GM12878 (cell line): ENCODE measurements around the gene SELENOS. TPM values are rescaled to one million over a fixed set of nuclear protein-coding genes. Genes with fewer than 3 reads are reported as not detected.

Experiments
- ATAC-seq: fragments of 200-7000 bp; cut with Tn5 transposase; 3 replicates; pipeline ENCODE4 v1.9.1; 2020; ENCODE audit warnings: mild to moderate bottlenecking, moderate library complexity
- BruUV-seq: library from RNA; stranded (reverse); fragments of 400-500 nt; replicated peaks from 2 replicates; lab custom pipeline; 2021; lab: Mats Ljungman, UMichigan
- CTCF ChIA-PET: fragments of 300-600 bp; sonication (Branson Sonifier 250); formaldehyde crosslinking; extraction: SDS; loops from one replicate; lab custom pipeline; 2021; ENCODE audit warnings: inconsistent platforms; lab: Yijun Ruan, JAX
- POLR2A ChIA-PET: fragments of 350-600 bp; formaldehyde crosslinking; extraction: SDS; loops from one replicate; lab custom pipeline; 2021; ENCODE audit warnings: inconsistent platforms; lab: Charles Lee
- RAD21 ChIA-PET: fragments of 300-600 bp; sonication (Branson Sonifier 250); formaldehyde crosslinking; loops from one replicate; lab custom pipeline; 2023; ENCODE audit warnings: antibody characterized with exemption; ENCODE audit not compliant: unreplicated experiment; lab: Charles Lee
- SMC1A ChIA-PET: fragments of 300-600 bp; sonication (Branson Sonifier 250); formaldehyde crosslinking; loops from one replicate; lab custom pipeline; 2023; ENCODE audit not compliant: unreplicated experiment, uncharacterized antibody; lab: Charles Lee
- DNase-seq: peaks from one replicate; pipeline ENCODE4 v3.0.0-alpha.2; 2011; ENCODE audit warnings: low read depth, low spot score
- FAIRE-seq: peaks from 3 replicates; lab custom pipeline; 2011; peaks lifted over from hg19 to GRCh38; lab: Jason Lieb, UNC
- H2AFZ ChIP-seq: 2 replicates; pipeline ENCODE4 v1.6.0; 2011; ENCODE audit warnings: low read depth, low read length, control low read depth; ENCODE audit not compliant: control insufficient read depth
- H3K27ac ChIP-seq: 2 replicates; pipeline ENCODE4 v1.5.1; 2011; ENCODE audit warnings: control low read depth; ENCODE audit not compliant: control insufficient read depth, insufficient read depth
- H3K27me3 ChIP-seq, 2 experiments: replicated peaks in 1 of 2; 2 replicates each; pipeline versions ENCODE4 v1.6.0 to v1.6.1; 2011; ENCODE audit warnings: low read length in 1 of 2; ENCODE audit not compliant: control insufficient read depth in 2 of 2, insufficient read depth in 2 of 2
- H3K36me3 ChIP-seq, 2 experiments: 2 replicates each; pipeline ENCODE4 v1.5.1; 2011; ENCODE audit warnings: low read length in 1 of 2; ENCODE audit not compliant: control insufficient read depth in 2 of 2, insufficient read depth in 2 of 2
- H3K4me1 ChIP-seq: 2 replicates; pipeline ENCODE4 v1.6.1; 2011; ENCODE audit warnings: mild to moderate bottlenecking, low read length, moderate library complexity, mixed read lengths; ENCODE audit not compliant: control insufficient read depth, insufficient read depth
- H3K4me2 ChIP-seq: 2 replicates; pipeline ENCODE4 v1.6.0; 2011; ENCODE audit warnings: control low read depth; ENCODE audit not compliant: control insufficient read depth, insufficient read depth
- H3K4me3 ChIP-seq: fragments of 200-600 bp; sonication (generic); 2 replicates; pipeline ENCODE4 v1.5.1; 2016
- H3K79me2 ChIP-seq: 2 replicates; pipeline ENCODE4 v1.6.0; 2011; ENCODE audit warnings: low read length; ENCODE audit not compliant: control insufficient read depth, insufficient read depth
- H3K9ac ChIP-seq: 2 replicates; pipeline ENCODE4 v1.8.0; 2011; ENCODE audit warnings: low read length, control low read depth, mixed read lengths; ENCODE audit not compliant: control insufficient read depth, insufficient read depth
- H3K9me3 ChIP-seq: replicated peaks from 3 replicates; pipeline ENCODE4 v1.5.1; 2011; ENCODE audit warnings: mild to moderate bottlenecking, low read length; ENCODE audit not compliant: control insufficient read depth, insufficient read depth
- H4K20me1 ChIP-seq: 2 replicates; pipeline ENCODE4 v1.6.0; 2011; ENCODE audit not compliant: control insufficient read depth, insufficient read depth
- BHLHE40 ChIP-seq, 2 experiments: fragments of 450-650 bp in 1 of 2; IDR thresholded peaks; 2 replicates each; pipeline ENCODE4 v1.6.1; 2011 to 2017; ENCODE audit warnings: low read depth in 2 of 2, borderline replicate concordance in 1 of 2, improper control_type of control experiment in 1 of 2, low read length in 1 of 2, mild to moderate bottlenecking in 1 of 2
- CEBPB ChIP-seq, 2 experiments: fragments of 150-350 bp in 1 of 2; IDR thresholded peaks; 2 replicates each; pipeline ENCODE4 v1.6.1; 2012 to 2014; ENCODE audit warnings: low read depth in 2 of 2, low read length in 2 of 2, borderline replicate concordance in 1 of 2, inconsistent platforms in 1 of 2
- EED ChIP-seq: sonication (generic); IDR thresholded peaks from 2 replicates; pipeline ENCODE4 v1.6.1; 2016; ENCODE audit warnings: antibody characterized with exemption, low read depth
- IRF4 ChIP-seq: IDR thresholded peaks from 2 replicates; pipeline ENCODE4 v1.6.1; 2011; ENCODE audit warnings: low read depth, low read length
- USF1 ChIP-seq: IDR thresholded peaks from 2 replicates; pipeline ENCODE4 v1.6.1; 2011; ENCODE audit warnings: borderline replicate concordance, low read depth, mild to moderate bottlenecking, moderate library complexity, mixed read lengths, low read length; ENCODE audit not compliant: insufficient read depth; ENCODE audit errors: extremely low read length
- WGBS: methylation state at CpG from one replicate; pipeline ENCODE4 v1.1.6; 2016; ENCODE audit warnings: low lambda C conversion rate; ENCODE audit not compliant: insufficient replicate concordance, insufficient coverage; ENCODE audit errors: missing lambda C conversion rate; 5-methylcytosine and 5-hydroxymethylcytosine counted together
- in situ Hi-C: fragments of 300-500 bp; cut with MboI; formaldehyde crosslinking; loops from 9 replicates; pipeline ENCODE4 v1.14.3; 2018; ENCODE audit warnings: mixed read lengths
- intact Hi-C: fragments of 100-400 bp; cut with micrococcal nuclease; formaldehyde crosslinking; loops from one replicate; pipeline ENCODE4 v1.14.2; 2022; ENCODE audit not compliant: unreplicated experiment
- polyA plus RNA-seq, 11 experiments: library from polyadenylated mRNA; depleted of rRNA in 4 of 11; unstranded in 6 of 11; stranded (reverse) in 5 of 11; fragments of >200 nt; fragmentation: Nextera tagmentation in 4 of 11; fragmentation: Illumina TruSeq in 1 of 11; extraction: Ambion mirVana in 4 of 11; extraction: Trizol in 1 of 11; gene quantifications; 1 replicate in 1 of 11; 2 replicates in 10 of 11; pipeline versions ENCODE4 v1.2.1 to v1.2.3, GENCODE V29; 2011 to 2016; ENCODE audit warnings: inconsistent platforms in 2 of 11, missing spikeins in 2 of 11, low read depth in 1 of 11
- total RNA-seq, 4 experiments: library from RNA; depleted of rRNA in 3 of 4; stranded (reverse); fragments of >200 nt in 3 of 4; fragmentation: Illumina TruSeq in 1 of 4; extraction: Trizol in 1 of 4; gene quantifications; 2 replicates each; pipeline versions ENCODE4 v1.2.1 to v1.2.3, GENCODE V29; 2013 to 2021

The SELENOS gene
- total and polyA plus RNA-seq, 10 of the 15 experiments (the other 5 are each of a cell fraction or from before 2014, with no cell fraction given) = 25.8 to 90.1 (median 37.3) TPM

- ATAC-seq = no peak
- no peak overlapping the region for H3K9ac ChIP-seq
- DNase-seq = no peak
- no peaks in the 10 kb centered on the region for H3K36me3 ChIP-seq
- intact Hi-C loops (no loop called here), in situ Hi-C loops (no loop called here)
- no peaks in the 10 kb centered on the region for H3K4me1 ChIP-seq
- FAIRE-seq = no peak
- ChIA-PET CTCF (interaction anchor here (1.2 kb wide), 1 partner anchor 317 kb away, joined by 3 read pairs; no protein-coding TSS in a partner anchor), SMC1A (no interaction called here), RAD21 (no interaction called here)
- no TSS peak for BruUV-seq
- H4K20me1 ChIP-seq = no peaks in the 10 kb centered on the region
- H3K79me2 ChIP-seq = no peaks in the 10 kb centered on the region
- no peak overlapping the region for H2AFZ ChIP-seq
- H3K9me3 ChIP-seq = no peaks in the 10 kb centered on the region
- H3K4me2 ChIP-seq = no peak overlapping the region
- peaks cover 5 to 6% of the 10 kb centered on the region in 2 experiments for H3K27me3 ChIP-seq
- no peak overlapping the region for H3K4me3 ChIP-seq
- TF ChIP-seq EED = no peak
- no peak for TF ChIP-seq IRF4
- no peak for TF ChIP-seq USF1
- no peak for TF ChIP-seq CEBPB (IDR thresholded peaks at IDR 0.05; ENCODE audit: borderline replicate concordance in 1 of 2, low read depth in 2 of 2, low read length in 2 of 2)
- no peak for TF ChIP-seq BHLHE40 (IDR thresholded peaks at IDR 0.05; ENCODE audit: borderline replicate concordance in 1 of 2, low read depth in 2 of 2, low read length in 1 of 2)
- TF ChIP-seq, all 136 proteins: peak for 0
- WGBS = 37% methylated on average over 21 of the region's 21 CpGs
- POLR2A ChIA-PET = no interaction called here
- no peak overlapping the region for H3K27ac ChIP-seq
These were observed 46.7 kb upstream of the SELENOS start for GRCh38 chr15:101323793-101324523.
